ENCODE measurements around the gene ZMYND10. TPM values are rescaled to one million over a fixed set of nuclear protein-coding genes. Genes with fewer than 3 reads are reported as not detected.
A peak's percentile ranks its signal among the peaks of the same experiment; 100 is the strongest.

Gene ZMYND10
- total and polyA plus RNA-seq, 9 of the 15 experiments (the other 6 are each of a cell fraction or from before 2014, with no cell fraction given) = 0.20 to 2.8 (median 0.70) TPM

GRCh38 chr3:50350527-50351322 lies 5.2 kb upstream of the ZMYND10 start, which contains the start of the genes CYB561D2 and NPRL2 (continued):
- TF ChIP-seq E2F8 (IDR thresholded peaks at IDR 0.05; ENCODE audit: low read depth, partially characterized antibody) (peak; percentile 91), GABPB1 (CRISPR knock-in tag; IDR thresholded peaks at IDR 0.05) (peak; percentile 89), GATAD2B (IDR thresholded peaks at IDR 0.05; ENCODE audit: borderline replicate concordance) (no peak), ETV6 (IDR thresholded peaks at IDR 0.05; ENCODE audit: borderline replicate concordance in 1 of 2, low read depth in 2 of 2, low read length in 1 of 2) (no peak), ETV6 (CRISPR knock-in tag; IDR thresholded peaks at IDR 0.05; ENCODE audit: borderline replicate concordance) (no peak), TRIM24 (IDR thresholded peaks at IDR 0.05) (no peak), SMAD3 (CRISPR knock-in tag; conservative IDR thresholded peaks at IDR 0.05) (no peak), ZBTB26 (CRISPR knock-in tag; IDR thresholded peaks at IDR 0.05) (no peak), PPARD (CRISPR knock-in tag; IDR thresholded peaks at IDR 0.05) (no peak), TCFL5 (CRISPR knock-in tag; conservative IDR thresholded peaks at IDR 0.05) (no peak), NCOA2 (IDR thresholded peaks at IDR 0.05; ENCODE audit: partially characterized antibody in 2 of 2) (no peak), CHD4 (IDR thresholded peaks at IDR 0.05; ENCODE audit: insufficient read depth, insufficient replicate concordance, low read depth, low read length, poor library complexity, severe bottlenecking) (no peak), ZNF740 (CRISPR knock-in tag; IDR thresholded peaks at IDR 0.05) (no peak), ZNF740 (tag; IDR thresholded peaks at IDR 0.05) (no peak), TGIF2 (CRISPR knock-in tag; IDR thresholded peaks at IDR 0.05) (no peak), BRCA1 (IDR thresholded peaks at IDR 0.05) (no peak), BRCA1 (CRISPR knock-in tag; IDR thresholded peaks at IDR 0.05) (no peak), ZC3H4 (CRISPR knock-in tag; IDR thresholded peaks at IDR 0.05; ENCODE audit: borderline replicate concordance) (no peak), GABPA (tag; conservative IDR thresholded peaks at IDR 0.05; ENCODE audit: low read depth) (peak; percentile 94), CEBPB (tag; IDR thresholded peaks at IDR 0.05) (no peak), ZNF561 (CRISPR knock-in tag; conservative IDR thresholded peaks at IDR 0.05) (no peak), RBM22 (IDR thresholded peaks at IDR 0.05; ENCODE audit: low read depth, low read length, poor library complexity, severe bottlenecking) (no peak), ZNF143 (CRISPR knock-in tag; IDR thresholded peaks at IDR 0.05) (peak; percentile 100)

Data from K562 (cell line).